Endothelial cell of umbilical vein (primary cell): ENCODE measurements around the gene GPR32. TPM values are rescaled to one million over a fixed set of nuclear protein-coding genes. Genes with fewer than 3 reads are reported as not detected.
"Not testable (repeated sequence)": the region's sequence is repeated elsewhere in the genome, so short reads cannot be mapped to it uniquely, and the experiment has no call there.

Source experiments
- BruUV-seq: library from RNA; stranded (reverse); fragments of 400-500 nt; replicated peaks from 2 replicates; lab custom pipeline; 2021; lab: Mats Ljungman, UMichigan
- CTCF ChIA-PET: fragments of 300-600, 350-600 bp; sonication (Branson Sonifier 250); formaldehyde crosslinking; loops from one replicate; lab custom pipeline; 2021; ENCODE audit warnings: antibody characterized with exemption, inconsistent platforms; lab: Charles Lee
- POLR2A ChIA-PET: fragments of 300-600, 350-600 bp; sonication (Branson Sonifier 250); formaldehyde crosslinking; loops from one replicate; lab custom pipeline; 2021; ENCODE audit warnings: antibody characterized with exemption, inconsistent platforms; lab: Charles Lee
- DNase-seq: peaks from one replicate; pipeline ENCODE4 v3.0.0-alpha.2; 2011; ENCODE audit warnings: low read depth, low spot score
- FAIRE-seq: peaks from 2 replicates; lab custom pipeline; 2011; peaks lifted over from hg19 to GRCh38; lab: Jason Lieb, UNC
- H2AFZ ChIP-seq: 2 replicates; pipeline ENCODE4 v1.6.0; 2012; ENCODE audit warnings: low read depth, low read length, control low read depth, inconsistent platforms
- H3K27ac ChIP-seq: 2 replicates; pipeline ENCODE4 v1.5.1; 2011; ENCODE audit warnings: low read depth, mild to moderate bottlenecking, control low read depth, low read length, moderate library complexity; ENCODE audit not compliant: insufficient read depth
- H3K27me3 ChIP-seq, 2 experiments: 2 replicates each; pipeline versions ENCODE4 v1.6.0 to v1.6.1; 2011; ENCODE audit warnings: low read length in 2 of 2, mixed read lengths in 1 of 2; ENCODE audit not compliant: control insufficient read depth in 2 of 2, insufficient read depth in 2 of 2
- H3K36me3 ChIP-seq, 2 experiments: 2 replicates in 1 of 2; 3 replicates in 1 of 2; pipeline ENCODE4 v1.5.1; 2011; ENCODE audit warnings: low read length in 2 of 2, mild to moderate bottlenecking in 1 of 2, moderate library complexity in 1 of 2; ENCODE audit not compliant: control insufficient read depth in 2 of 2, insufficient read depth in 2 of 2; ENCODE audit errors: extremely low read depth in 1 of 2
- H3K4me1 ChIP-seq: 3 replicates; pipeline ENCODE4 v1.5.1; 2011; ENCODE audit warnings: mild to moderate bottlenecking, low read length; ENCODE audit not compliant: control insufficient read depth, insufficient read depth; ENCODE audit errors: extremely low read depth
- H3K4me2 ChIP-seq: 2 replicates; pipeline ENCODE4 v1.6.1; 2011; ENCODE audit warnings: low read length, control low read depth, mixed read lengths; ENCODE audit not compliant: insufficient read depth
- H3K4me3 ChIP-seq, 3 experiments: fragments of 200-600 bp in 1 of 3; sonication (generic), shearing (Covaris generic) in 1 of 3; replicated peaks in 1 of 3; 2 replicates each; pipeline ENCODE4 v1.5.1; 2011 to 2016; ENCODE audit warnings: control low read depth in 3 of 3, low read length in 3 of 3, mild to moderate bottlenecking in 2 of 3, inconsistent platforms in 1 of 3, low read depth in 1 of 3, moderate library complexity in 1 of 3; ENCODE audit not compliant: insufficient read depth in 1 of 3
- H3K79me2 ChIP-seq: 2 replicates; pipeline ENCODE4 v1.6.0; 2012; ENCODE audit warnings: low read length, inconsistent platforms; ENCODE audit not compliant: control insufficient read depth, insufficient read depth
- H3K9ac ChIP-seq: replicated peaks from 2 replicates; pipeline ENCODE3; 2011; ENCODE audit warnings: low read length, control low read depth; ENCODE audit not compliant: insufficient read depth; ENCODE audit errors: extremely low read depth
- H3K9me1 ChIP-seq: replicated peaks from 3 replicates; pipeline ENCODE4 v1.6.0; 2011; ENCODE audit warnings: mild to moderate bottlenecking, low read length; ENCODE audit not compliant: control insufficient read depth, insufficient read depth; ENCODE audit errors: extremely low read depth
- H3K9me3 ChIP-seq: replicated peaks from 2 replicates; pipeline ENCODE4 v1.5.1; 2012; ENCODE audit warnings: low read length, inconsistent platforms; ENCODE audit not compliant: control insufficient read depth, insufficient read depth
- H4K20me1 ChIP-seq: replicated peaks from 2 replicates; pipeline ENCODE3; 2011; ENCODE audit warnings: mild to moderate bottlenecking, low read length; ENCODE audit not compliant: control insufficient read depth, insufficient read depth; ENCODE audit errors: extremely low read depth
- EZH2 ChIP-seq: IDR thresholded peaks from 2 replicates; pipeline ENCODE4 v1.6.1; 2012; ENCODE audit warnings: borderline replicate concordance, low read depth, mild to moderate bottlenecking, moderate library complexity, low read length, inconsistent platforms; ENCODE audit not compliant: severe bottlenecking
- FOS ChIP-seq: IDR thresholded peaks from 2 replicates; pipeline ENCODE4 v1.6.1; 2011; ENCODE audit warnings: mild to moderate bottlenecking, low read length, moderate library complexity, borderline replicate concordance; ENCODE audit not compliant: insufficient read depth
- GATA2 ChIP-seq: IDR thresholded peaks from 2 replicates; pipeline ENCODE4 v1.7.0; 2011; ENCODE audit warnings: low read depth, mild to moderate bottlenecking, moderate library complexity, mixed read lengths, low read length; ENCODE audit not compliant: insufficient read length, insufficient read depth
- JUN ChIP-seq: IDR thresholded peaks from 2 replicates; pipeline ENCODE4 v1.6.1; 2011; ENCODE audit warnings: borderline replicate concordance, low read depth; ENCODE audit not compliant: insufficient read length, insufficient read depth
- POLR2A ChIP-seq: IDR thresholded peaks from 2 replicates; pipeline ENCODE4 v1.6.1; 2012; ENCODE audit warnings: low read depth, mild to moderate bottlenecking, control low read depth, low read length
- POLR2AphosphoS5 ChIP-seq: IDR thresholded peaks from 2 replicates; pipeline ENCODE4 v1.6.1; 2012; ENCODE audit warnings: low read depth, mild to moderate bottlenecking, control low read depth, low read length, moderate library complexity; ENCODE audit not compliant: insufficient read depth
- dilution Hi-C: fragments of 300-500 bp; cut with MboI; formaldehyde crosslinking; loops from one replicate; pipeline ENCODE4 v1.15.0; 2019; ENCODE audit warnings: low sequenced_read_pairs; ENCODE audit not compliant: extremely low pct_ligation_motif_present
- intact Hi-C: fragments of 100-400 bp; cut with micrococcal nuclease; formaldehyde crosslinking; loops from one replicate; pipeline ENCODE4 v1.10.0; 2022
- polyA plus RNA-seq, 4 experiments: library from polyadenylated mRNA; depleted of rRNA in 3 of 4; stranded (reverse) in 3 of 4; unstranded in 1 of 4; fragments of >200 nt; gene quantifications; 2 replicates each; pipeline versions ENCODE4 v1.2.1 to v1.2.3, GENCODE V29; 2011 to 2012; ENCODE audit warnings: missing spikeins in 1 of 4
- total RNA-seq: library from RNA; stranded (reverse); gene quantifications from 2 replicates; pipeline ENCODE4 v1.2.3, GENCODE V29; 2021
- TF ChIP-seq, protein P1 (sequence below), 2 donors: IDR thresholded peaks; 1 replicate in 1 of 2; 2 replicates in 1 of 2; pipeline ENCODE4 v1.5.1; 2011; ENCODE audit warnings: low read length in 2 of 2, mild to moderate bottlenecking in 2 of 2, moderate library complexity in 2 of 2, control low read depth in 1 of 2, inconsistent platforms in 1 of 2, low read depth in 1 of 2; ENCODE audit not compliant: insufficient read depth in 1 of 2; ENCODE audit errors: extremely low read depth in 1 of 2

Gene GPR32
- total and polyA plus RNA-seq, 2 donors (not counting 3 experiments of a cell fraction or from before 2014, with no cell fraction given): not detected

DNA sequence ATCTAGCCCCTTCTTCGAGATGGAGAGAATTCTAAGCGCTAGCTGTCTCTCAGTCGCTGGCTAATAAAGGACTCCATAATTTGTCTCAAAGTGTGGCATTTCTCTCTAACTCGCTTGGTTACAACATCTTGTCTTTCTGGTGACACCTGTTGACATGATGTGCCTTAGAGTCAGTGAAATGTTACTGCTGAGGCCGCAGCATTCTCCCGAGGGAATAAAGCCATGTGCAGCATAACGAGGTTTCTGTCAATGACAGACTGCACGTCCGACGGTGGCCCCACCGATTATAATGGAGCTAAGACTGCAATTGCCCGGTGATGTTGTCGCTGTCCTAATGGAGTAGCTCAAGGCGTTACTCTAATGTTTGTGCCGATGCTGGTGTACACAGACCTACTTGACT is 20.3 kb upstream of the GPR32 start:
- H3K9me1 ChIP-seq: no peaks in the 10 kb centered on the region
- H4K20me1 ChIP-seq: no peaks in the 10 kb centered on the region
- H3K9me3 ChIP-seq: no peaks in the 10 kb centered on the region
- intact Hi-C loops: no loop called here
- H2AFZ ChIP-seq: no peak overlapping the region
- H3K27ac ChIP-seq: no peak overlapping the region
- no TSS peak for BruUV-seq
- no peak overlapping the region for H3K4me3 ChIP-seq
- H3K79me2 ChIP-seq: no peaks in the 10 kb centered on the region
- ChIA-PET CTCF (interaction anchor here (1.4 kb wide), 1 partner anchor 11 kb away, joined by 3 read pairs; no protein-coding TSS in a partner anchor), POLR2A (no interaction called here)
- no peaks in the 10 kb centered on the region for H3K36me3 ChIP-seq
- H3K4me2 ChIP-seq: no peak overlapping the region
- peaks cover 0 to 1% of the 10 kb centered on the region in 2 experiments for H3K27me3 ChIP-seq
- FAIRE-seq (no peak), DNase-seq (no peak)
- no peak for TF ChIP-seq FOS
- TF ChIP-seq JUN: no peak
- no peak for TF ChIP-seq POLR2A
- TF ChIP-seq EZH2: no peak
- no peak for TF ChIP-seq GATA2
- no peak for TF ChIP-seq POLR2AphosphoS5
- no peaks in the 10 kb centered on the region for H3K4me1 ChIP-seq
- dilution Hi-C loops: no loop called here
- H3K9ac ChIP-seq: no peak overlapping the region

DNA sequence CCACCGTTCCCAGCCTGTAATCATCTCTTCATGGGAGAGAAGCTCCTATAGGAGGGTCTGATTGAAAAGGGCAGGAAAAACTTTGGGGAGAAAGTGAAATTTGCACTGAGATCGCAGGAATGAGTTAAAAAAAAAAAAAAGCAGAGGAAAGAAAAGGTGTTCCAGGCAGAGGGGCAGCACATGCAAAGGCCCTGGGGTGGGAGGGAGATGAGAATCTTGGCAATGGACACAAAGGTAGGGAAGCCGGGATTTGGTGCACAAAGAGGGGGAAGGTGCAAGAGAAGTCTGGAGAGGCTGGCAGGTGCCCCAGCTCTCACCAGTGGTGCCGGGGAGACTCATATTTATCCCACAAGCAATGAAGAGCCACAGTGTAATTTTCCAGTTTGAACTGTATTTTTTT is 16.4 kb upstream of the GPR32 start:
- DNase-seq (no peak), FAIRE-seq (no peak)
- Histone ChIP-seq H4K20me1 (no peaks in the 10 kb centered on the region), H3K4me3 (no peak overlapping the region), H3K4me1 (no peaks in the 10 kb centered on the region), H3K27me3 (peaks cover 0 to 1% of the 10 kb centered on the region in 2 experiments), H3K27ac (no peak overlapping the region), H2AFZ (no peak overlapping the region), H3K9me1 (no peaks in the 10 kb centered on the region), H3K36me3 (no peaks in the 10 kb centered on the region), H3K4me2 (no peak overlapping the region), H3K79me2 (no peaks in the 10 kb centered on the region), H3K9ac (no peak overlapping the region), H3K9me3 (no peaks in the 10 kb centered on the region)
- ChIA-PET POLR2A (no interaction called here), CTCF (interaction anchor here (0.7 to 3.6 kb wide), 6 partner anchors 10 to 41 kb away, joined by 3 to 28 read pairs (median 4); no protein-coding TSS in a partner anchor)
- intact Hi-C loops (no loop called here), dilution Hi-C loops (no loop called here)
- TF ChIP-seq, protein P1, sequence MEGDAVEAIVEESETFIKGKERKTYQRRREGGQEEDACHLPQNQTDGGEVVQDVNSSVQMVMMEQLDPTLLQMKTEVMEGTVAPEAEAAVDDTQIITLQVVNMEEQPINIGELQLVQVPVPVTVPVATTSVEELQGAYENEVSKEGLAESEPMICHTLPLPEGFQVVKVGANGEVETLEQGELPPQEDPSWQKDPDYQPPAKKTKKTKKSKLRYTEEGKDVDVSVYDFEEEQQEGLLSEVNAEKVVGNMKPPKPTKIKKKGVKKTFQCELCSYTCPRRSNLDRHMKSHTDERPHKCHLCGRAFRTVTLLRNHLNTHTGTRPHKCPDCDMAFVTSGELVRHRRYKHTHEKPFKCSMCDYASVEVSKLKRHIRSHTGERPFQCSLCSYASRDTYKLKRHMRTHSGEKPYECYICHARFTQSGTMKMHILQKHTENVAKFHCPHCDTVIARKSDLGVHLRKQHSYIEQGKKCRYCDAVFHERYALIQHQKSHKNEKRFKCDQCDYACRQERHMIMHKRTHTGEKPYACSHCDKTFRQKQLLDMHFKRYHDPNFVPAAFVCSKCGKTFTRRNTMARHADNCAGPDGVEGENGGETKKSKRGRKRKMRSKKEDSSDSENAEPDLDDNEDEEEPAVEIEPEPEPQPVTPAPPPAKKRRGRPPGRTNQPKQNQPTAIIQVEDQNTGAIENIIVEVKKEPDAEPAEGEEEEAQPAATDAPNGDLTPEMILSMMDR (IDR thresholded peaks at IDR 0.05; ENCODE audit: extremely low read depth in 1 of 2, insufficient read depth in 1 of 2, low read depth in 1 of 2, low read length in 2 of 2): no peak
- no TSS peak for BruUV-seq

DNA sequence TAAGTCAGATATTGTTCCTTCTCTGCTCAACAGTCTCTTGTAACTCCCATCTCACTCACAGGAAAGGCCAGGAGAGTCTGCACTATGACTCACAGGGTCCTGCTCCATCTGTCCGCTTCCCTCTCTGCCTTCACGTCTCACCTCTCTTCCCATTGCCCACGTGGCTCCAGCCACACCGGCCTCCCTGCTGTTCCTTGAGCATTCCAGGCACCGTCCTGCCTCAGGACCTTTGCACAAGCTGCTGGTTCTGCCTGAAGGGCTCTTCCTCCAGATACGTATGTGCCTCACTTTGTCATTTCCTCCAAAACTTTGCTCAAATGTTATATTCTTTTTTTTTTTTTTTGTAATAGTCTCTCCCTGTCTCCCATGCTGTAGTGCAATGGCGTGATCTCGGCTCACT is 14.0 kb upstream of the GPR32 start:
- H3K9ac ChIP-seq, H3K27ac ChIP-seq, H4K20me1 ChIP-seq, dilution Hi-C loops, H3K9me3 ChIP-seq, H3K4me2 ChIP-seq, H3K4me3 ChIP-seq, H3K36me3 ChIP-seq, H3K27me3 ChIP-seq, CTCF ChIA-PET, POLR2A ChIA-PET, DNase-seq, BruUV-seq, H3K79me2 ChIP-seq, H3K4me1 ChIP-seq, intact Hi-C loops, H2AFZ ChIP-seq, H3K9me1 ChIP-seq: not testable (repeated sequence)
- peak; percentile 69 for FAIRE-seq
